Stimulated activated CD4-positive, alpha-beta T cell treated with anti-CD3 and anti-CD28 coated beads, Interleukin-12 subunit alpha, Interleukin-12 subunit beta, amount 100 ng/mL, for 24 hours (primary cell): ENCODE data around the gene SH3PXD2B.
"Not testable (repeated sequence)": the region's sequence is repeated elsewhere in the genome, so short reads cannot be mapped to it uniquely, and the experiment has no call there.

Source experiments
- DNase-seq, 2 experiments: peaks; one replicate each; pipeline ENCODE4 v3.0.0-alpha.2; 2020; ENCODE audit warnings: low read depth in 2 of 2

SH3PXD2B gene

GRCh38 chr5:172417983-172418630 lies 36.2 kb downstream of the SH3PXD2B start:
- DNase-seq: no peak

GRCh38 chr5:172417130-172417841 lies 37.0 kb downstream of the SH3PXD2B start:
- no peak for DNase-seq

GRCh38 chr5:172415362-172416275 lies 38.7 kb downstream of the SH3PXD2B start:
- DNase-seq: no peak

GRCh38 chr5:172414531-172415361 lies 39.6 kb downstream of the SH3PXD2B start:
- no peak for DNase-seq

GRCh38 chr5:172413601-172414171 lies 40.6 kb downstream of the SH3PXD2B start:
- DNase-seq: no peak

GRCh38 chr5:172412724-172413286 lies 41.5 kb downstream of the SH3PXD2B start:
- peak in 1 of 2 experiments; percentile 10 for DNase-seq

GRCh38 chr5:172411484-172412072 lies 42.7 kb downstream of the SH3PXD2B start:
- DNase-seq: peak in 1 of 2 experiments; percentile 28

GRCh38 chr5:172410662-172411483 lies 43.5 kb downstream of the SH3PXD2B start:
- no peak for DNase-seq

- no peak for DNase-seq
These were observed 44.2 kb downstream of the SH3PXD2B start for GRCh38 chr5:172410160-172410559.

- not testable (repeated sequence) for DNase-seq
These were observed 44.8 kb downstream of the SH3PXD2B start for GRCh38 chr5:172409477-172409876.

- no peak for DNase-seq
These were observed 46.5 kb downstream of the SH3PXD2B start for GRCh38 chr5:172407822-172408221.

GRCh38 chr5:172407241-172407691 lies 47.1 kb downstream of the SH3PXD2B start:
- DNase-seq: no peak

- no peak for DNase-seq
These were observed 48.9 kb downstream of the SH3PXD2B start for GRCh38 chr5:172405226-172406107.

- DNase-seq: no peak
These were observed 49.6 kb downstream of the SH3PXD2B start for GRCh38 chr5:172404746-172405145.

- DNase-seq: no peak
These were observed 50.5 kb downstream of the SH3PXD2B start for GRCh38 chr5:172403817-172404216.

GRCh38 chr5:172403189-172403796 lies 51.0 kb downstream of the SH3PXD2B start:
- no peak for DNase-seq

- DNase-seq: no peak
These were observed 51.7 kb downstream of the SH3PXD2B start for GRCh38 chr5:172402531-172403188.
